HG03354 (cell line): Measurements from ENCODE around the gene EMX1.

Source experiments
- ATAC-seq: cut with Tn5 transposase; IDR thresholded peaks from one replicate; pipeline ENCODE4 v1.9.1; 2021; ENCODE audit warnings: mild to moderate bottlenecking; ENCODE audit not compliant: unreplicated experiment, poor library complexity, severe bottlenecking

The EMX1 gene

DNA sequence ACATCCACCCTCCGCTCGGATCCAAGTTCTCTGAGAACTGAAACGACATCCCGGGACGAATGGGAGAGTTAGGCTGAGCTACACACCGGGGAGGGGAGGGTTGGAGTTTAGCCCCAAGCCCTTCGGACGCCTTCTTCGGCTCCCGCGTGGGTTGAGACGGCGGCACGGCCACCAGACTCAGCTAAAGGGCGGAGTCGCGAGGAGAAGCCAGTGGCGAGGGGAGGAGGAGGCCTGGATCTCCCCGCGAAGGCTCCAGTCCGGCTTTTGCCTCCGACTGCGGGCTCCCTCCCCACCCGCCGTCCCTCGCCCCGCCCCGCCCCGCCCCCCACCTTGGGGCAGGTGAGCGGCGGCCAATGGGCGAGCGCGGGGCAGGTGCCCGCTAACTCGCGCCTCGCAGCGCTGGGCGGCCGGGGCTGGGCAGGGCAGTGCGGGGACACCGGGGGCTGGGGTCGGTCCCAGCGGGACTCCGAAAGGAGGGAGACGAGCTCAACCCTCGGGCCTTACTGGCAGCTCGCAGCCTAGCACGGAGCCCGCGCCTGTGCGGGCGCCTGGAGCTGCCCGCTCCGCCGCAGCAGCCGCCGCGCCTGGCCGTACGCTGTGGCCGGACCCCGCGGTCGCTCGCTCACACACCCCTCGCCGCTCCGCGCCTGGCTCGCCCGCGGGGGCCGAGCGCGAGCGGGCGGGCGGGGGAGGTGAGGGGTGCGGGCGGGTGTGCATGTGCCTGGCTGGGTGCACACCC, at the start of gene EMX1:
TSS of gene EMX1 (plus strand) at position 382 of the 739 bp plus-strand sequence. CDS start at position 716, 334 bp downstream.
- peak; percentile 57 for ATAC-seq

DNA sequence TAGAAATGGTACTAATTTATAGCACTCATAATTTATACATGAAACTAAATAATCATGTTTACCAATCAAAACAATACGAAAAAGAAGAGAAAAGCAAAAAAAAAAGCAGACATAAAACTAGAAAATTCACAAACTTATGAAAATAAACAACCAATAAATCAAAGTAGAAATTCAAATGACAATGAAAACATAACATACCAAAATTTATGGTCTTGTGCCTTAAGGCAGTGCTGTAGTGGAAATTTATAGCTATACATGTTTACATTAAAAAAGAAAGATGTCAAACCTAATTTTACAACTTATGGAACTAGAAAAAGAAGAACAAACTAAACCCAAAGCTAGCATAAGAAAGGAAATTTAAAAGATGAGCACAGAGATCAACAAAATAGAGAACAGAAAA, 46.3 kb upstream of the EMX1 start:
- no peak for ATAC-seq

DNA sequence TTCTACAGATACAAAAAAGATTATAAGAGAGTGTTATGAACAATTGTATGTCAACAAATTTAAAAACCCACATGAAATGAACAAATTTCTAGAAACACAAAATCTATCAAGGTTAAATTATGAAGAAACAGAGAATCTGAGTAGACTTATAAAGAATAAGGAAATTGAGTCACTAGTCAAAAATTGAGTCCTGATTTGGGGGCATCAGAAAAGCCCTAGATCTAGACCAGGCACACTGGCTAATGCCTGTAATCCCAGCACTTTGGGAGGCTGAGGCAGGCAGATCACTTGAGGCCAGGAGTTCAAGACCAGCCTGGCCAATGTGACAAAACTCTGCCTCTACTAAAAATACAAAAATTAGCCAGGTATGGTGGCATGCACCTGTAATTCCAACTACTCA, 45.4 kb upstream of the EMX1 start:
- ATAC-seq: no peak

DNA sequence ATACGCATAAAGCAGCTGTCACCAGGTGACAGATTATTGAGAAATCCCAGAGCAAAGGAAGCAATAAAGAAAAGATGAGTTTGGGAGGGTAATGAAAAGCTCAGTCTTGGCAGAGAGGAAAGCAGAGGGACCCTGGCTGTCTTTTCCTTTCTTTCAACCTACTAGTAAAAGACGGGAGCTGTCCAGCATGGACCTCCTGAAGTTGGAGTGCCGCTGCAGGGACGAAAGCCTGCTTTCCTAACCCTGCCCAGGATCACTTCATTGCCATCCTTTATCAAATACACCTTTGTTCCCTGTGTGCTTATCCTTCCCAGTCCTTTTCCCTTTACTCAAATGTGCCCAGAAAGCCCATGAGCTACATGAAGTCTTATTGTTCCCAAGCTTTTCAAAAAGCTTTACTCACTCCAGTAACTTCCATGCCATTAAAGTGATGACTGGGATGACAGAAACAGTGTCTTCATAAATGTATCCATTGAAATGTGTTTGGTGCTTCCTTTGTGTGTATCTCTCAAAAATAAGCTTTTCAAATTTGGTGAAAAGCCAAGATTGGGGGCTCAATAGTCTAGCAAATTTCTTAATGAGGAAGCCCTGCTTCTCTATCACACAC, 33.9 kb upstream of the EMX1 start:
- ATAC-seq: no peak

DNA sequence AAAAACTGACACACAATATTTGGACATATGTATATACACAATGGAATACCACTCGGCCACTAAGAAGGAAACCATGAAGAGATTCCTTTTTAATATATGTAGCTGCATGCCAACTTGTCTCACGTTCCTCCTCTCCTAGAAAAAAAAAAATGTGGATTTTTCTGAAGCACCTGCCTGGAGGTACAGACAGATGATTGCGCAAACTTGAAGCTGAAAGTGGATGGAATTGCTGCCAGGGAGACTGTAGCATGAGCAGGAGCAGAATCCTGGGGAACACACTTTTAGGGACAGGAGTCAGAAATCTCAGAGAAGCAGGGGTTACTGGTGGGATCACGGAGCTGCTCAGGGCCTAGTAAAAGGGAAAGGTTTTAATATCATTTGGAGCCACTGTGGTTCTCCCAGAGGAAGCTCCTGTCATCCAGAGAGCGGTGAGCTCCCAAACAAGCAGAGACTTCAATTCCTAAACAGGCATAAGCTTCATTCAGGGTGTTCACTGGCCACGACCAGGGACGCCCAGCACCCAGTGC, 30.8 kb upstream of the EMX1 start:
- ATAC-seq: no peak

DNA sequence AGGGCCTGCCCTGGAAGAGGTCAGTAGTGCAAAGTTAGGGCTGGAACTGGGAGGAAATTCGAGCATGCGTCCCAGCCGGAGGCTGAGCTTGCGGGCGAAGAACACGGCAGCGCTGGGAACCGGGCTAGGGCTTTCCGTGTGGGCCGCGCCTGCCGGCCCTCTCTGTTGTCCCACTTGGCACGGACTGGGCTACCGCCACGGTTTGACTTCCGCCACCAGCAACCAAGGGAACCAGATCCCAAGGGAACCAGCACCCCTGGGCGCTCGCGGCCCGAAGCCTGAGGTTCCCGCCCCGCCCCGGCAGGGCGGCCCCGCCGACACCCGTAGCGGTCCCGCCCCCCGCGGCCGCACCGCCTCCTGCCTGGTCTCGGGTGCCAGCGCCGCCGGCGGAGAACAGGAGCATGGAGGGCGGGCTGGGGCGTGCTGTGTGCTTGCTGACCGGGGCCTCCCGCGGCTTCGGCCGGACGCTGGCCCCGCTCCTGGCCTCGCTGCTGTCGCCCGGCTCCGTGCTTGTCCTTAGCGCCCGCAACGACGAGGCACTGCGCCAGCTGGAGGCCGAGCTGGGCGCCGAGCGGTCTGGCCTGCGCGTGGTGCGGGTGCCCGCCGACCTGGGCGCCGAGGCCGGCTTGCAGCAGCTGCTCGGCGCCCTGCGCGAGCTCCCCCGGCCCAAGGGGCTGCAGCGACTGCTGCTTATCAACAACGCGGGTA, 30.1 kb upstream of the EMX1 start, which contains the start of gene SPR:
TSS of gene SPR (plus strand) at position 377 of the 708 bp plus-strand sequence. CDS start at position 402, 25 bp downstream.
- peak; percentile 91 for ATAC-seq

DNA sequence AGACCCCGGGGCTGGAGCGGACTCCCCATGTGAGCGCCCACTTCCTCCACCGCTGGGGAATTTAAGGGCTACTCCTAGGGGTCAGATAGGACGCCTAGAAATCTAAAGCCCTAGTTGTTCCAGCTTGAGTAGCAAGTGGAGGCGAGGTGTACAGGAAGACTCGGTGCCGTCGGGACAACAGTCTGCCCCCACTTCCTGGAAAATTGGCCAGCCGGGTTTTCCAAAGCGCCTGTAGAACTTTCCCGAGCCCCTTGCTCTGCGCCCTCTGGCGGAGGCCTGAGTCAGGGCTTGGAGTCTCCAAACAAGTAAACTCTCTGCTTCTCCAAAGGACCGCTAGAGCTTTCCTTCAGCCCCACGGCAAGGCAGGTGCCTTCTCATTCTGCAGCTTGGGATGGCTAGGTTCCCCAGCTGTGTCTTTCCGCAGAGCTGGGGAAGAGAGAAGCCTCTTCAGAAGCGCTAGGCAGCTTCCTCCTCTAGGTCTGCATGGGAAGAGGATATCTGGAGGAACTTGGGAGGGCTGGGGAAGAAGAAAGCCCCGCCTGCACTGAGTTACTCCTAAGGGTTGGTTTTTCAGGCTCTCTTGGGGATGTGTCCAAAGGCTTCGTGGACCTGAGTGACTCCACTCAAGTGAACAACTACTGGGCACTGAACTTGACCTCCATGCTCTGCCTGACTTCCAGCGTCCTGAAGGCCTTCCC, 29.4 kb upstream of the EMX1 start:
- peak; percentile 56 for ATAC-seq

DNA sequence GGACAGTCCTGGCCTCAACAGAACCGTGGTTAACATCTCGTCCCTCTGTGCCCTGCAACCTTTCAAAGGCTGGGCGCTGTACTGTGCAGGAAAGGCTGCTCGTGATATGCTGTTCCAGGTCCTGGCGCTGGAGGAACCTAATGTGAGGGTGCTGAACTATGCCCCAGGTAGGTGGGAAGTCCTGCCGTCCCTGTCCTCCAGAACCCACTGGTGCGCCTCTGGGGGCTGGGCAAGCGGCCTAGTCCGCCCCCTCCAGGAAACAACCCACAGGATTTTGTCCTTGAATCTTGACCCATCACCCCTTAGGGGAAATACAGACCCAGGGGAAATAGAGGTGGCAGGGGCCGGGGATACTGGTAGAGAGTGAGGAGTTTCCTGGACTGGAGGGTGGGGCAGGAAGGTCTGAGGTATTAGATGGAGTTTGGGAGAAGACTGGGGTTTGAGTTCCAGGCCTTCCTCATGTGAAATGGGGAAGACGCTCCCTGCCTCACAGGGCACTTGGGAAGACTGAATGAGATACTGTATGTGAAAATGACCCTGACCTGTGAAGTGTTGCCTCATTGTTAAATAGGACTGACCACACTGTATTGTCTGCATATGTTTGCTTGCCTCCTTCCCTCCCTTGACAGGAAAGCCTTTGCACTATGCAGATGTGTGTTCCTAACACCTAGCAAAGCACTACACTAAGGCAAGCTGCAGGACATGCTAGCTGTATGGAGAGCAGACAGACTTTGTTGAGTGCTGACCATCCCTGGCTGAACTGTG, 28.7 kb upstream of the EMX1 start:
- ATAC-seq: no peak

DNA sequence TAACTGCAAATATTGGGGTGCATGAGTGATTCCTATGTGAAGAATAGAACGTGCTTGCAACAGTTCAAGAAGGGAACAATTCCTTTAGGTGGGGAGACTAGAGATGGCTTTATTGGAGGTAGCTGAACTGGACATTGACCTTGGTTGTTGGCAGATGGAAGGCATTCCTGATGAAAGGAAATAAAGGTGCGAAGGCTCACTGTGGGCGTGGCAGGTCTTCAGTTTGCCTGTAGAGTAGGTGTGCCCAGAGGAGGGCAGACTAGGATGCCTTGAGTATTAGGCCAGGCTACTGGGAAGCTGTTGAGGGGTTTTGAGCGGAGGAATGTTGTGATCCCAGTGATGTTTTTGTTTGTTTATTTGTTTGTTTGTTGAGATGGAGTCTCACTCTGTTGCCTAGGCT, 27.3 kb upstream of the EMX1 start:
- no peak for ATAC-seq

DNA sequence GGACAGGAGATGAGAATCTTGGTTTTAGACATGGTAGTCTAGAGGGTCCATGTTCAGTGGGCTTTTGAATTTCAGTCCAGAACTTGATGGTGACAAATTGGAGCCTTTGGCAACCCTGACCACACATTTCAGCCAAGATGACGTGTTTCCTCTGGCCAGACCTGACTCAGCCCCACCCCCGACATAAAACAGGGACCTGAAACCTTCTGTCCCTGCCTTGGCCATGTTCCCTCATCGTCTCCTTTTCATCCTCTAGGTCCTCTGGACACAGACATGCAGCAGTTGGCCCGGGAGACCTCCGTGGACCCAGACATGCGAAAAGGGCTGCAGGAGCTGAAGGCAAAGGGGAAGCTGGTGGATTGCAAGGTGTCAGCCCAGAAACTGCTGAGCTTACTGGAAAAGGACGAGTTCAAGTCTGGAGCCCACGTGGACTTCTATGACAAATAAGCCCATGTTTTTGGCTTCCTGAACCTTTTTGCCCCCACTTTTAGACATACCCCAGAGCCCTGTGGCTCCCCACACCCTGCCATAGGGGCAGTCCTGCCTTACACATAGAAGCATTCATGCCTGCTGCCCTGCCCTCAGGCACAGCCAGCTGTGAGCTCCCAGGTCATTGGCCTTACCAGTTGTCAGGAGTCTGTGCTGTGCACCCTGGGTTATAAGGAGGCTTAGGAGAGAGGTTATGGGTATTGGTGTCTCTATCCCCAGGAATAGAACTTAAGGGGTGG, 26.1 kb upstream of the EMX1 start:
- ATAC-seq: no peak

DNA sequence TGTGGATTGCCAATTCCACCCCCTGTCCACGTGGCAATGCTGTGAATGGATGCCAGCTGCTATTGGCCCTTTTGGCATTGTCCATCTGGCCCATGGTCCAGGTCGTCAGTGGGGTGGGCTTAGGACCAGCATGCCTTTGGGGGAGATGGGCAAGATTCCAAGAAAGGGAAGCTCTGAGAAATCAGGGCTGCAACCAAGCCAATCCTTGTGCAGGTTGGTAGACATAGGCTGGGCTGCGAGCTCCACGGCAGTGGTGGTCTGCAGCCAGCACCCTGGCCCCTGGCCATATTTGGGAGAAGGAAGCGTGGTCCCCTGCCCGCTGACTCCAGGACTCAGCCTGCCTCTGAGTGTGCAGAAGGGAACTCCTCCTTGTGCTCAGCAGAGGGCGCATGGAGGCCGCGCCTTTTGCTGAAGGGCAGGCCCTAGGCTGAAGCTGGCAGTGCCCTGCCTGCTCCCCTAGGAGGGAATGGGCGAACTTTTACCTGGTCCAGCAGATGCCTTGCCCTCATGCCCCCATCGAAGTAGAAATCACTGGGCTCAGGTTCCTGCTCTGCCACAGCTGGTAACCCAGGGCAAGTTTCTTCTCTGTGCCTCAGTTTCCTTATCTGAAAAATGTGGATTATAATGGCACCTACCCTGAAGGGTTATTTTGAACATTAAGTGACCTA, 24.7 kb upstream of the EMX1 start:
- peak; percentile 68 for ATAC-seq

DNA sequence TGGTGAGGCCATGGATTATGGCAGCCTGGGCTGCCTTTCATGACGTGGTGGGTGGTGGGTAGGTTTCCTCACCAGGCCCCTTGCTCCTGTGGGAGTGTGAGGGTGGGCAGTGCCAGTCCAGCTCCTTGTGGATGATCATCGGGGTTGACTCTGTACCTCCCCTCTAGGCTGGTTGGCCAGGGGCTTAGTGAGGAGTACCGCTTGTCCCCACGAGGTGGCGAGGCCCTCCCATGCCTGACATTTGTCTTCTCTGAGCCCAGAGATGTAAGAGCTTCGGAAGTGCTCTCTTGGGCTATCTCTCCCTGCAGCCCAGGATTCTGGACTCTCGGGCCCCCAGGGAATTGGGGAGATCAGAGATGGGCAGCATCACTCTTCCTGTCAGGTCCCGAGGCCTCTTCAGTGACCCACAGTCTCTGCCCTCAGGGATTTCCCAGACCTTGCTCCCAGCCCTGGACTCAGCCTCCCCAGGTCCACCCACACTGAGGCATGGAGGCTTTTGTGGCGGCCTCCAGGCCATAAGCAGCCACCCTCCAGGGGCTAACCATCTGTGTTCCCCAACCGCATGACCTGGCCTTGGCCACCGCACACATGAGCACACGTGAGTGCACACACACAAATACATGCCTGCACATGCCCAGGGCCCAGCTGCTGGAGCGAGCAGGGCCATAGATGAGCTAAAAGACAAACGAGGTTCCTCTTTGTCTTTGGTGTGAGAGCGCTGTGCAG, 23.6 kb upstream of the EMX1 start:
- peak; percentile 84 for ATAC-seq

DNA sequence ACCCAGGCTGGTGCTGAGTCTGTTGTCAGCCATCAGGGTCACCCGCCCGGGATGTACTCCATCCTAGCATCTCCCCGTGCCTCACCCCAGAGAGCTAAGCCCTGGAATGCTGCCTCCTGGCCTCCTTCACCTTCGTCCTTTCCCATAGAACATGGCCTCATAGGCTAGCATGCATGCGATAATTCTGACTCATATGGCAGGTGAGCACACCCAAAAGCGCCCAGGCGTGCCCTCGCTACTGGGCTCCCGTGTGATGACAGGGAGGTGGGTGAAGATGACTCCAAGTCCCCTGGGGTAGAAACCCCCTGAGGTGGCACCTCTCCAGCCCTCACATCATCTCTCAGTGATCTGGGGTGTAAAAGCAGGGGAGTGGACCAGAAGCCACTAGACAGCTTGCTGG, 22.8 kb upstream of the EMX1 start:
- no peak for ATAC-seq

DNA sequence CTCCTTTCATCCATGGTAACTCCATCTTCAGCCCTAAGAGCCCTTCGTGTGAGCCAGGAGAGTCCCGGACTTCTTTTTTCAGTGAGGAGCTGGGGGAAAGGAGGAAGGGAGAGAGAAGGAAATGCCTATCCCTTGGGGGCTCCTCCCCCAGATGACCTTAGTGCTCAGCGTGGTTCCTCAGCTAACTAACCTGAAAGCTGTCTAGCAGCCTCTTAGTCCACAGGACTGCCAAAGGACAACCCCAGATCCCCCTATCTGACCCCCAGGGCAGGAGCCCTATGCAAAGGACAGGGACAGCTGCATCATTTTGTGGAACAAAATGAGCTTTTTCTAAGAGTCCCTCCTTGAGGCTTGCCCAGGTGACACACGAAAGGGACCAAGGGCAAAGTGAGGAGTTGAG, 22.2 kb upstream of the EMX1 start:
- no peak for ATAC-seq

DNA sequence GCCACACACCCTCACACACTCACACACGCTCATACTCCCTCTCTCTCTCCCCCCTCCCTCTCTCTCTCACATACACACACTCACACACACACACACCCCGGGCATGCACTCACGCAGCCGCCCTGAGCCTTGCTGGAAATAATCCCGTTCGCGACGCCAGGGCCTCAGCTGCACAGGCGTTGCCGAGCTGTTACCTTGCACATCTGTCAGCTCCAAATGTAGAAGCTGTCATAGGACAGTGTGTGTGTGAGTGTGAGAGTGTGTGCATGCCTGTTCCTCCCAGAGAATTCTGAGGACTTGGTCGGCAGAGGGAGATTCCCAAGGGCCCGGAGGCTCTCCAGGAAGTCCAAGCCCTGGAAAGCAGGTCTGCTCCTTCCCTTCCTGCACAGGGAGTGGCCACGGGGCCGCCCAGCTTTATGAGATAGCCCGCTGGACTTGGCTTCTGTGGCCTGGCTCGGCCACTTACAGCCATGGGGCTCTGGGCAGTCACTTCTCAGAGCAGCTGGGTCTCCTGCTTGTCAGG, 21.5 kb upstream of the EMX1 start:
- no peak for ATAC-seq

DNA sequence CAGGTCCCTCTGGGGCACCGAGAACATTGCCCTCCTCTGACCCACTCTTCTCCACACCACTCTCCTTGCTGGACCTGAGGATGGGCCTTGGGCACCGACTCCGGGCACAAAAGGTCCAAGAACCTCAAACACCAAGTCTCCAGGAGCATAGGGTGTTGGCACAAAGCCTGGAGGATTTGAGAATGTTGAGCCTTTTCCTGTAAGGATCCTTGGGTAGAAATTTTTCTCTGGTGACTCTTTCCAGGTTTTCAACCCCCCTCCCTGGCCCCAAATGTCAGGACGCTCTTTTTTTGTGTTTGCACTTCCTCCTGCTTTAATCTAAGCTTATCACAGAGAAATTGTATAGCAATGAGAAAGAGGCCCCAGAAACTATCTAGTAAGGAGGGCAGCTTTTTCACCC, 20.9 kb upstream of the EMX1 start:
- ATAC-seq: no peak

DNA sequence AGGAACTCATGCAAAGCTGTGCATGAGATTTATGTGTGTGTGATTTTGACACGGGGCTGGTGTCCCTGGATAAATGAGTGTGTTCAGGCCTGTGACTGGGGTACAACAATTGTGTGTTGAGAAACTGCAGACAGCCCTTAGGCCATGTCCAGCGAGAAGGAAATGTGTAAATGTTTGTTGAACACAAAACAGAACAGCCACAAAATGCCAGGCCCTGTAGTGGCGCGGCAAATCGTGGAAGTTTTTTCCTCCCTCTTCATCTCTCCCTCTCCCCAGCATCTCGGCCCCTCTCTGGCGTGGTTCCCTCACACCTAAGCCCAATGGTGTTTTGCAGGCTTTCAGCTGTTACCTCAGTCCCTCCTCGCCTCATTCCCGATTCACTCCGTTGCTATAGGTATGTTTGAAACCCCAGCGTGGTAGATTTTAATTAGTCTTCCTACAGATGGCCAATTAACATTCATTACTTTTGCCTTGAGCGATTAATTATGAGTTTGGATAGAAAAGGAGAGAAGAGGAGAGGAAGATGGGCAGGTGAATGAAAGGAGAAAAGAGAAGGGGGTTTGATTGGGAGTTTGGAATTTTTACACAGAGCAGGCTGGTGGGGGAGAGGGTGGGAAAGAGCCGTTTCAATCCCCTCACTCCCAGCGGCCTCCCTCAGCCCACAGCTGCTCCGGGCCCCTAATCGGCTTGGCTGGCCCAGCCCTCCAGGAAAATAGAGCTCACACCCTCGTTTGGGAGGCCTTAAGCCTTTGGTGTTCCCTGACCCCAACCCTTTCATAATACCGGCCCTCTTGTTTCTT, 19.3 kb upstream of the EMX1 start:
- no peak for ATAC-seq
